Suprapubic skin (tissue), 4 donors: ENCODE measurements around the gene DIO3. TPM values are rescaled to one million over a fixed set of nuclear protein-coding genes. Genes with fewer than 3 reads are reported as not detected.

Source experiments
- DNase-seq, 2 donors: peaks; one replicate each; pipeline ENCODE4 v3.0.0-alpha.2; 2019; ENCODE audit warnings: low spot score in 2 of 2
- H3K27ac ChIP-seq: fragments of 200-600 bp; sonication (generic); one replicate; pipeline ENCODE4 v1.5.1; 2019
- H3K27me3 ChIP-seq: fragments of 200-600 bp; sonication (generic); one replicate; pipeline ENCODE4 v1.5.1; 2019
- H3K36me3 ChIP-seq: fragments of 200-600 bp; sonication (generic); one replicate; pipeline ENCODE4 v1.5.1; 2019
- H3K4me1 ChIP-seq: fragments of 200-600 bp; sonication (generic); one replicate; pipeline ENCODE4 v1.5.1; 2019
- H3K4me3 ChIP-seq: fragments of 200-600 bp; sonication (generic); one replicate; pipeline ENCODE4 v1.5.1; 2019; ENCODE audit warnings: mild to moderate bottlenecking
- H3K9me3 ChIP-seq: fragments of 200-600 bp; sonication (generic); one replicate; pipeline ENCODE4 v1.5.1; 2019
- CTCF ChIP-seq, 2 donors: fragments of 200-600 bp in 1 of 2; fragments of 450-650 bp in 1 of 2; sonication (generic) in 1 of 2; IDR thresholded peaks; one replicate each; pipeline ENCODE4 v1.5.1; 2016 to 2019; ENCODE audit warnings: antibody characterized with exemption in 2 of 2, mild to moderate bottlenecking in 1 of 2, moderate library complexity in 1 of 2
- EP300 ChIP-seq: sonication (generic); formaldehyde crosslinking; IDR thresholded peaks from one replicate; pipeline ENCODE4 v1.6.1; 2017; ENCODE audit warnings: antibody characterized with exemption
- POLR2A ChIP-seq, 2 donors: fragments of 450-650 bp; IDR thresholded peaks; one replicate each; pipeline ENCODE4 v1.6.1; 2017; ENCODE audit warnings: antibody characterized with exemption in 2 of 2, mild to moderate bottlenecking in 2 of 2, moderate library complexity in 2 of 2
- POLR2AphosphoS5 ChIP-seq, 3 donors: sonication (generic); formaldehyde crosslinking; IDR thresholded peaks; one replicate each; pipeline ENCODE4 v1.6.1; 2017; ENCODE audit warnings: antibody characterized with exemption in 3 of 3
- WGBS: methylation state at CpG from one replicate; pipeline ENCODE4 v1.1.5; 2018; 5-methylcytosine and 5-hydroxymethylcytosine counted together
- total RNA-seq, 4 donors: library from RNA; depleted of rRNA; stranded (reverse); fragments of >200 nt; gene quantifications; one replicate each; pipeline ENCODE4 v1.1.0, GENCODE V29; 2016

Gene DIO3
- total RNA-seq, 4 donors from 2014 or later: 0.44 to 0.89 (median 0.82) TPM

DNA sequence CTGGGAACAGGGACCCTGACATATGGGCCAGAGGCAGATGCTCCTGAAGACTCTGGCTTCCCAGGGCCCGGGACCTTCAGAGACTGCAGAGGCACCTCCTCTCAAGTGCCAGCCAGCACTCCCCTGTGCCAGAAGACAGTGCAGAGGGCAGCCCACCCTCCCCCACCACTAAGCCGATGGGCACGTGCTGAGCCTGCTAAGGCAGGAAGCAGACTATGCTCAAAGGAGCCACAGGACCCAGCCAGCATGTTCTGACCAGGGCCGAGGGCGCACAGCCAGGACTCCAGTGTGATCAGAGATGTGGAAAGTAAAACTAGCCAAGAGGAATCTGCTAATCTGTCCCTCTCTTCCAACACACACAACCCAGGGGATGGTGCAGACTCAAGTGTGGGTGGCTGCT lies 29.8 kb downstream of the DIO3 start:
- Histone ChIP-seq H3K36me3 (no peaks in the 10 kb centered on the region), H3K4me1 (no peaks in the 10 kb centered on the region), H3K27ac (no peak overlapping the region), H3K27me3 (peaks cover 13% of the 10 kb centered on the region), H3K9me3 (no peaks in the 10 kb centered on the region), H3K4me3 (no peak overlapping the region)
- no peak for TF ChIP-seq CTCF (IDR thresholded peaks at IDR 0.05)
- DNase-seq: no peak
- WGBS: no CpG with 5 or more reads among the region's 5 CpGs

GRCh38 chr14:101591582-101591981 lies 30.3 kb downstream of the DIO3 start:
- 95% methylated on average over 3 of the region's 5 CpGs for WGBS
- H3K27ac ChIP-seq: no peak overlapping the region
- no peaks in the 10 kb centered on the region for H3K9me3 ChIP-seq
- peaks cover 8% of the 10 kb centered on the region for H3K27me3 ChIP-seq
- H3K36me3 ChIP-seq: no peaks in the 10 kb centered on the region
- no peak overlapping the region for H3K4me3 ChIP-seq
- H3K4me1 ChIP-seq: no peaks in the 10 kb centered on the region
- no peak for DNase-seq
- TF ChIP-seq CTCF (IDR thresholded peaks at IDR 0.05) (no peak), POLR2AphosphoS5 (IDR thresholded peaks at IDR 0.05) (no peak), POLR2A (IDR thresholded peaks at IDR 0.05) (no peak), EP300 (no peak)

GRCh38 chr14:101593411-101594238 lies 32.3 kb downstream of the DIO3 start:
- no peaks in the 10 kb centered on the region for H3K36me3 ChIP-seq
- H3K27ac ChIP-seq: no peak overlapping the region
- H3K4me1 ChIP-seq: no peaks in the 10 kb centered on the region
- no peak for DNase-seq
- 71% methylated on average over 3 of the region's 7 CpGs for WGBS
- peaks cover 2% of the 10 kb centered on the region for H3K27me3 ChIP-seq
- no peak overlapping the region for H3K4me3 ChIP-seq
- TF ChIP-seq POLR2A (IDR thresholded peaks at IDR 0.05) (no peak), POLR2AphosphoS5 (IDR thresholded peaks at IDR 0.05) (no peak), EP300 (no peak), CTCF (IDR thresholded peaks at IDR 0.05) (no peak)
- no peaks in the 10 kb centered on the region for H3K9me3 ChIP-seq

DNA sequence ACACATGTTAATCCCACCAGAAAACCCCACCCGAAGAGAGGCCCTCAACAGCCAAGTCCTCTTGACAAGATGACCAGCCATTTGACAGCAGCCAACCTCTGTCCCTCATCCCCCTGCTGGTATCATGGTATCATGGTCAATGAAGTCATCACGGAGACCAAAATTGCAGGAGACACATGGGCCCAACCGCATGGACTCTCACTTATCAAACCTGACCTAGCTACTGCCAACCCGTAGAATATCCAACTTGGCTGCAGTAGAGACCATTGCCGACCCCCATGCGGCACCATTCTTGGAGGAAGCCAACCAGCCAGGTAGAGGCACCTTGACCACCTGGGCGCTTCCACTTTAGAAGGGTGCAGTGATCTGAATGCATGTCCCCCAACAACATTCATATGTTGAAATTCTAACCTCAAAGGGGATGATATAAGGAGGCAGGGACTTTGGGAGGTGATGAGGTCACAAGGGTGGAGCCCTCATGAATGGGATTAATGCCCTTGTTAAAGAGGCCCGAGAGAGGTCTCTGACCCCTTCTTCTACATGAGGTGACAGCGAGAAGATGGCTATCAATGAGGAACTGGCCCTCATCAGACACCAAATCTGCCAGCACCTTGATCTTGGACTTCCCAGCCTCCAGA lies 33.3 kb downstream of the DIO3 start:
- no peak overlapping the region for H3K4me3 ChIP-seq
- no peak for TF ChIP-seq POLR2AphosphoS5 (IDR thresholded peaks at IDR 0.05)
- no peak for TF ChIP-seq CTCF (IDR thresholded peaks at IDR 0.05)
- no peak for TF ChIP-seq EP300
- no peak for TF ChIP-seq POLR2A (IDR thresholded peaks at IDR 0.05)
- no peaks in the 10 kb centered on the region for H3K4me1 ChIP-seq
- no peaks in the 10 kb centered on the region for H3K27me3 ChIP-seq
- no peak overlapping the region for H3K27ac ChIP-seq
- no peaks in the 10 kb centered on the region for H3K36me3 ChIP-seq
- no peak for DNase-seq
- no peaks in the 10 kb centered on the region for H3K9me3 ChIP-seq
- 98% methylated on average over 5 of the region's 9 CpGs for WGBS

GRCh38 chr14:101595349-101595748 lies 34.1 kb downstream of the DIO3 start:
- no peak for TF ChIP-seq POLR2AphosphoS5 (IDR thresholded peaks at IDR 0.05)
- no peak for TF ChIP-seq EP300
- TF ChIP-seq POLR2A (IDR thresholded peaks at IDR 0.05): no peak
- TF ChIP-seq CTCF (IDR thresholded peaks at IDR 0.05): no peak
- Histone ChIP-seq H3K4me3 (no peak overlapping the region), H3K4me1 (no peaks in the 10 kb centered on the region), H3K27ac (no peak overlapping the region), H3K27me3 (peaks cover 5% of the 10 kb centered on the region), H3K9me3 (no peaks in the 10 kb centered on the region), H3K36me3 (no peaks in the 10 kb centered on the region)
- DNase-seq: no peak
- WGBS: 91% methylated on average over 4 of the region's 4 CpGs
